ENCODE results near the gene NR2F1. TPM values are rescaled to one million over a fixed set of nuclear protein-coding genes. Genes with fewer than 3 reads are reported as not detected.

Gene NR2F1
- total RNA-seq, 4 donors from 2014 or later, result 1.9 to 26.3 (median 3.7) TPM

- DNase-seq, result no peak
- Histone ChIP-seq H3K9me3 (no peaks in the 10 kb centered on the region), H3K36me3 (no peaks in the 10 kb centered on the region), H3K4me1 (peaks cover 0 to 11% (median 0%) of the 10 kb centered on the region in 3 donors), H3K4me3 (no peak overlapping the region), H3K27ac (no peak overlapping the region), H3K27me3 (no peaks in the 10 kb centered on the region)
- TF ChIP-seq CTCF (IDR thresholded peaks at IDR 0.05) (no peak), POLR2A (IDR thresholded peaks at IDR 0.05) (no peak)
- intact Hi-C loops (cut with DNase I), result no loop called here
- WGBS, 2 donors, result 81 to 89% methylated on average over 4 of the region's 4 CpGs
Measured at GRCh38 chr5:93632327-93632726, 49.3 kb downstream of the NR2F1 start.

- intact Hi-C loops (cut with DNase I), result no loop called here
- no peak for TF ChIP-seq POLR2A (IDR thresholded peaks at IDR 0.05)
- no peak for TF ChIP-seq CTCF (IDR thresholded peaks at IDR 0.05)
- Histone ChIP-seq H3K27me3 (no peaks in the 10 kb centered on the region), H3K9me3 (no peaks in the 10 kb centered on the region), H3K4me3 (no peak overlapping the region), H3K36me3 (no peaks in the 10 kb centered on the region), H3K27ac (no peak overlapping the region), H3K4me1 (peaks cover 0 to under 1% (median 0%) of the 10 kb centered on the region in 3 donors)
- no peak for DNase-seq
Measured at GRCh38 chr5:93635991-93636390, 53.0 kb downstream of the NR2F1 start.

DNA sequence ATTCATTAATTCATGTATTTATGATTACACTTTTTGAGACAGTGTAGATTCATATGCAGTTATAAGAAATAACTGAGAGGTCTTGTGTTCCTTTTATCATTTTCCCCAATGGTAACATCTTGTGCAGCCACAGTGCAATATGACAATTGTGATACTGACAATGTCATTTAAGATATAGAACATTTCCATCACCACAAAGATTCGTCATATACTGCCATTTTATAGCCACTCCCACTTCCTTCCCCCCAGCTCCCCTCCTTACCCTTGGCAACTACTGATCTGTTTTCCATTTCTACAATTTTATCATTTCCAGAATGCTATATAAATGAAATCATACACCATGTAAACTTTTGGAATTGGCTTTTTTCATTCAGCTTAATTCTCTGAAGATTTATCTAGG lies 53.8 kb downstream of the NR2F1 start:
- no peak for TF ChIP-seq POLR2A (IDR thresholded peaks at IDR 0.05)
- Histone ChIP-seq H3K27me3 (no peaks in the 10 kb centered on the region), H3K9me3 (no peaks in the 10 kb centered on the region), H3K36me3 (no peaks in the 10 kb centered on the region), H3K4me3 (no peak overlapping the region), H3K4me1 (no peaks in the 10 kb centered on the region), H3K27ac (no peak overlapping the region)
- 55 to 80% methylated on average over 1 of the region's 1 CpG for WGBS, 2 donors
- intact Hi-C loops (cut with DNase I), result no loop called here
- no peak for DNase-seq

GRCh38 chr5:93637697-93638096 lies 54.7 kb downstream of the NR2F1 start:
- Histone ChIP-seq H3K36me3 (no peaks in the 10 kb centered on the region), H3K4me1 (no peaks in the 10 kb centered on the region), H3K27ac (no peak overlapping the region), H3K27me3 (no peaks in the 10 kb centered on the region), H3K9me3 (no peaks in the 10 kb centered on the region), H3K4me3 (no peak overlapping the region)
- TF ChIP-seq CTCF (IDR thresholded peaks at IDR 0.05), result no peak
- no peak for TF ChIP-seq POLR2A (IDR thresholded peaks at IDR 0.05)
- 75 to 91% methylated on average over 1 to 2 of the region's 2 CpGs for WGBS, 2 donors
- intact Hi-C loops (cut with DNase I), result no loop called here
- no peak for DNase-seq

- no peak for TF ChIP-seq CTCF (IDR thresholded peaks at IDR 0.05)
- no peak for TF ChIP-seq POLR2A (IDR thresholded peaks at IDR 0.05)
- intact Hi-C loops (cut with DNase I), result no loop called here
Measured at GRCh38 chr5:93642526-93642925, 59.5 kb downstream of the NR2F1 start.

More at GRCh38 chr5:93642526-93642925, 59.5 kb downstream of the NR2F1 start:
- no peak overlapping the region for H3K4me3 ChIP-seq
- 92 to 97% methylated on average over 3 of the region's 3 CpGs for WGBS, 2 donors
- no peaks in the 10 kb centered on the region for H3K27me3 ChIP-seq
- no peak overlapping the region for H3K27ac ChIP-seq
- no peaks in the 10 kb centered on the region for H3K36me3 ChIP-seq
- DNase-seq, result no peak
- no peaks in the 10 kb centered on the region for H3K9me3 ChIP-seq
- H3K4me1 ChIP-seq, result no peaks in the 10 kb centered on the region

Other genes starting within 250 kb of the NR2F1 start
- gene NR2F1-AS1, start 2.0 kb upstream of the NR2F1 start, total RNA-seq, result 10 to 100 TPM in 1 of 4 donors, 1 to 10 TPM in 2, under 1 TPM in 1; 0.49 to 11.3 (median 1.5) TPM
- 1 to 10 TPM in 3 of 4 donors, under 1 TPM in 1; 0.73 to 3.8 (median 2.2) TPM for gene POU5F2, start 158.4 kb downstream of the NR2F1 start, total RNA-seq

All from esophagus squamous epithelium (tissue), 5 donors.